ENCODE data around the gene SLAMF1.

DNA sequence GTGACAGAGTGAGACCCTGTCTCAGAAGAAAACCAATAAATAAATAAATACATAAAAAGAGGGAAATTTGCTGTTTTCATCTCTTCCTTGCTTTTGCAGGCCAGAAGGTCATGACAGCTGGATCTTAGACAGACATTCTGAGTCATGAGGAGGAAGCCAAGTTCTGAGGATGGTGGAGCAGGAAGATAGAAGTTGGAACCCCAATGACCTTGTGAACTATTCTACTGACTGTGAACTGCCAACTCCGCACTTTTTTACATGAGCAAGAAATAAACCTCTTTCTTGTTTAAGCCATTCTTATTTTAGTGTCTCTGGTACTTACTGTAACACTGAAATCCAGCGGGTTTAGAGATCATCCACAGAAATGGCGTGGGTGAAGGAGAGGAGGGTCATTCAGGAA lies 76.0 kb downstream of the SLAMF1 start:
- TF ChIP-seq, protein P1, sequence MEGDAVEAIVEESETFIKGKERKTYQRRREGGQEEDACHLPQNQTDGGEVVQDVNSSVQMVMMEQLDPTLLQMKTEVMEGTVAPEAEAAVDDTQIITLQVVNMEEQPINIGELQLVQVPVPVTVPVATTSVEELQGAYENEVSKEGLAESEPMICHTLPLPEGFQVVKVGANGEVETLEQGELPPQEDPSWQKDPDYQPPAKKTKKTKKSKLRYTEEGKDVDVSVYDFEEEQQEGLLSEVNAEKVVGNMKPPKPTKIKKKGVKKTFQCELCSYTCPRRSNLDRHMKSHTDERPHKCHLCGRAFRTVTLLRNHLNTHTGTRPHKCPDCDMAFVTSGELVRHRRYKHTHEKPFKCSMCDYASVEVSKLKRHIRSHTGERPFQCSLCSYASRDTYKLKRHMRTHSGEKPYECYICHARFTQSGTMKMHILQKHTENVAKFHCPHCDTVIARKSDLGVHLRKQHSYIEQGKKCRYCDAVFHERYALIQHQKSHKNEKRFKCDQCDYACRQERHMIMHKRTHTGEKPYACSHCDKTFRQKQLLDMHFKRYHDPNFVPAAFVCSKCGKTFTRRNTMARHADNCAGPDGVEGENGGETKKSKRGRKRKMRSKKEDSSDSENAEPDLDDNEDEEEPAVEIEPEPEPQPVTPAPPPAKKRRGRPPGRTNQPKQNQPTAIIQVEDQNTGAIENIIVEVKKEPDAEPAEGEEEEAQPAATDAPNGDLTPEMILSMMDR (IDR thresholded peaks at IDR 0.05): no peak
- TF ChIP-seq EZH2 (IDR thresholded peaks at IDR 0.05): no peak
